ENCODE data around the gene FRMPD4. TPM values are rescaled to one million over a fixed set of nuclear protein-coding genes. Genes with fewer than 3 reads are reported as not detected.

Gene FRMPD4
- total RNA-seq, 1 donor from 2014 or later, result 0.22 TPM

- Mint-ChIP-seq H3K4me3 (no peak overlapping the region), H3K36me3 (no peaks in the 10 kb centered on the region), H3K27ac (no peak overlapping the region), H3K9me3 (no peaks in the 10 kb centered on the region), H3K4me1 (ENCODE audit: unreplicated experiment) (no peaks in the 10 kb centered on the region), H3K27me3 (no peaks in the 10 kb centered on the region)
- no peak for TF ChIP-seq CTCF (conservative IDR thresholded peaks at IDR 0.05)
- no peak for DNase-seq (ENCODE audit: extremely low spot score, unreplicated experiment)
Measured at GRCh38 chrX:12617241-12617640, 479.0 kb downstream of the FRMPD4 start.

- Mint-ChIP-seq H3K4me3 (no peak overlapping the region), H3K27me3 (peaks cover 3% of the 10 kb centered on the region), H3K36me3 (no peaks in the 10 kb centered on the region), H3K4me1 (ENCODE audit: unreplicated experiment) (no peaks in the 10 kb centered on the region), H3K9me3 (no peaks in the 10 kb centered on the region), H3K27ac (no peak overlapping the region)
- no peak for DNase-seq (ENCODE audit: extremely low spot score, unreplicated experiment)
- no peak for TF ChIP-seq CTCF (conservative IDR thresholded peaks at IDR 0.05)
Measured at GRCh38 chrX:12647230-12647629, 509.0 kb downstream of the FRMPD4 start.

DNA sequence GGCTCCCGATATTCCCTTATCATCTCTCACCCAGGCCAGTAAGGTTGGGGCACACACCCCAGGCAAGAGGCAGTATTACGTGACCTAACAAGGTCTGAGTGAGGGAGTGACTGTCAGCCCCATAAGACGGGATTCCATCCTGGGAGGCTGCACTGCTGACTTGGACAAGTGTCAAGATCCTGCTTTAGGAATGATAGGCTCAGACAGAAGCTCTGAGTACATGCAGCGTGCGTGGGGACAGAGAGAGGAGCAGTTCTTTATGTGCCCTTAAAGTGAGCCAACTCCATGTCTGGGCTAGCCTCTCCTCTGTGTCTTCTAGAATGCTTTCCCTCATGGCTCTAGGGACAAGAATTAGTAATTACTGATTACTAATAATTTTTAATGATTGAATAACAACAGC is 510.7 kb downstream of the FRMPD4 start:
- H3K27me3 Mint-ChIP-seq, result no peaks in the 10 kb centered on the region
- H3K36me3 Mint-ChIP-seq, result no peaks in the 10 kb centered on the region
- no peaks in the 10 kb centered on the region for H3K4me1 Mint-ChIP-seq (ENCODE audit: unreplicated experiment)
- H3K27ac Mint-ChIP-seq, result no peak overlapping the region
- DNase-seq (ENCODE audit: extremely low spot score, unreplicated experiment), result no peak
- H3K9me3 Mint-ChIP-seq, result no peaks in the 10 kb centered on the region
- no peak overlapping the region for H3K4me3 Mint-ChIP-seq
- TF ChIP-seq CTCF (conservative IDR thresholded peaks at IDR 0.05), result no peak

GRCh38 chrX:12657433-12657832 is 519.2 kb downstream of the FRMPD4 start:
- no peaks in the 10 kb centered on the region for H3K27me3 Mint-ChIP-seq
- no peaks in the 10 kb centered on the region for H3K9me3 Mint-ChIP-seq
- H3K36me3 Mint-ChIP-seq, result no peaks in the 10 kb centered on the region
- no peak overlapping the region for H3K27ac Mint-ChIP-seq
- H3K4me1 Mint-ChIP-seq (ENCODE audit: unreplicated experiment), result no peaks in the 10 kb centered on the region
- no peak overlapping the region for H3K4me3 Mint-ChIP-seq
- no peak for TF ChIP-seq CTCF (conservative IDR thresholded peaks at IDR 0.05)
- no peak for DNase-seq (ENCODE audit: extremely low spot score, unreplicated experiment)

- TF ChIP-seq CTCF (conservative IDR thresholded peaks at IDR 0.05), result no peak
- H3K4me1 Mint-ChIP-seq (ENCODE audit: unreplicated experiment), result no peaks in the 10 kb centered on the region
Measured at GRCh38 chrX:12657881-12658280, 519.6 kb downstream of the FRMPD4 start.

GRCh38 chrX:12661464-12661863 is 523.2 kb downstream of the FRMPD4 start:
- H3K27ac Mint-ChIP-seq, result no peak overlapping the region
- no peak overlapping the region for H3K4me3 Mint-ChIP-seq
- H3K36me3 Mint-ChIP-seq, result no peaks in the 10 kb centered on the region
- peaks cover 4% of the 10 kb centered on the region for H3K9me3 Mint-ChIP-seq
- no peak for TF ChIP-seq CTCF (conservative IDR thresholded peaks at IDR 0.05)
- no peaks in the 10 kb centered on the region for H3K4me1 Mint-ChIP-seq (ENCODE audit: unreplicated experiment)
- DNase-seq (ENCODE audit: extremely low spot score, unreplicated experiment), result no peak
- no peaks in the 10 kb centered on the region for H3K27me3 Mint-ChIP-seq

More at GRCh38 chrX:12657881-12658280, 519.6 kb downstream of the FRMPD4 start:
- Mint-ChIP-seq H3K9me3 (no peaks in the 10 kb centered on the region), H3K27ac (no peak overlapping the region), H3K4me3 (no peak overlapping the region), H3K27me3 (no peaks in the 10 kb centered on the region), H3K36me3 (no peaks in the 10 kb centered on the region)
- DNase-seq (ENCODE audit: extremely low spot score, unreplicated experiment), result no peak

Data from type B pancreatic cell (in vitro differentiated cells).